SK-N-SH (cell line): ENCODE results near the gene MTRF1. TPM values are rescaled to one million over a fixed set of nuclear protein-coding genes. Genes with fewer than 3 reads are reported as not detected.

Experiments used
- CTCF ChIA-PET: fragments of 300-600, 350-600 bp; formaldehyde crosslinking; extraction: SDS; loops from one replicate; lab custom pipeline; 2021; lab: Yijun Ruan, JAX
- POLR2A ChIA-PET: fragments of 350-600 bp; sonication (Branson Sonifier 250); formaldehyde crosslinking; extraction: SDS; loops from one replicate; lab custom pipeline; 2020; ENCODE audit warnings: antibody characterized with exemption, inconsistent platforms; lab: Yijun Ruan, JAX
- DNase-seq: peaks from one replicate; pipeline ENCODE4 v3.0.0; 2012
- H2AFZ ChIP-seq: fragments of 200-600 bp; sonication (generic); 2 replicates; pipeline ENCODE4 v1.8.1; 2016; ENCODE audit warnings: antibody characterized with exemption, mild to moderate bottlenecking, low read depth
- H3F3A ChIP-seq: fragments of 200-600 bp; sonication (generic); replicated peaks from 2 replicates; pipeline ENCODE3; 2016; ENCODE audit warnings: antibody characterized with exemption, mild to moderate bottlenecking; ENCODE audit not compliant: insufficient read depth
- H3K27ac ChIP-seq, 2 experiments: fragments of 200-500 bp in 1 of 2; fragments of 200-600 bp in 1 of 2; sonication (Bioruptor generic) in 1 of 2; sonication (generic), shearing (Covaris generic) in 1 of 2; 2 replicates each; pipeline versions ENCODE4 v1.5.1 to v1.6.1; 2014 to 2016; ENCODE audit warnings: low read depth in 2 of 2, inconsistent platforms in 1 of 2, low read length in 1 of 2, mild to moderate bottlenecking in 1 of 2, mixed read lengths in 1 of 2
- H3K27me3 ChIP-seq: fragments of 200-600 bp; sonication (generic), shearing (Covaris generic); 2 replicates; pipeline ENCODE4 v1.6.1; 2016; ENCODE audit warnings: mixed run types; ENCODE audit not compliant: insufficient read depth
- H3K36me3 ChIP-seq, 2 experiments: fragments of 200-500 bp in 1 of 2; fragments of 200-600 bp in 1 of 2; sonication (Bioruptor generic) in 1 of 2; sonication (generic) in 1 of 2; replicated peaks in 1 of 2; 2 replicates each; pipeline versions ENCODE3 to v1.5.1; 2014 to 2016; ENCODE audit warnings: low read length in 1 of 2, mild to moderate bottlenecking in 1 of 2; ENCODE audit not compliant: insufficient read depth in 2 of 2, control insufficient read depth in 1 of 2
- H3K4me1 ChIP-seq, 2 experiments: fragments of 200-500 bp in 1 of 2; fragments of 200-600 bp in 1 of 2; sonication (Bioruptor generic) in 1 of 2; sonication (generic), shearing (Covaris generic) in 1 of 2; 2 replicates each; pipeline versions ENCODE4 v1.5.1 to v1.6.1; 2014 to 2016; ENCODE audit warnings: low read depth in 1 of 2, low read length in 1 of 2, mixed run types in 1 of 2; ENCODE audit not compliant: insufficient read depth in 2 of 2, control insufficient read depth in 1 of 2
- H3K4me2 ChIP-seq: fragments of 200-600 bp; sonication (generic), shearing (Covaris generic); 2 replicates; pipeline ENCODE4 v1.6.1; 2017; ENCODE audit warnings: mixed run types
- H3K4me3 ChIP-seq, 2 experiments: fragments of 200-500 bp in 1 of 2; fragments of 200-600 bp in 1 of 2; sonication (Bioruptor generic) in 1 of 2; sonication (generic), shearing (Covaris generic) in 1 of 2; 2 replicates each; pipeline versions ENCODE4 v1.5.1 to v1.8.1; 2014 to 2016; ENCODE audit warnings: low read depth in 2 of 2, inconsistent platforms in 1 of 2, low read length in 1 of 2, mild to moderate bottlenecking in 1 of 2, mixed read lengths in 1 of 2, moderate library complexity in 1 of 2
- H3K79me2 ChIP-seq: fragments of 200-600 bp; sonication (generic); 2 replicates; pipeline ENCODE4 v1.8.1; 2017; ENCODE audit warnings: mild to moderate bottlenecking; ENCODE audit not compliant: insufficient read depth
- H3K9ac ChIP-seq: fragments of 200-600 bp; sonication (generic); 2 replicates; pipeline ENCODE4 v1.6.1; 2017; ENCODE audit warnings: mixed run types
- H3K9me2 ChIP-seq: fragments of 200-600 bp; sonication (generic); 2 replicates; pipeline ENCODE4 v1.6.1; 2017; ENCODE audit warnings: mixed run types
- H3K9me3 ChIP-seq: fragments of 200-600 bp; sonication (generic); 2 replicates; pipeline ENCODE4 v1.6.1; 2017; ENCODE audit warnings: mixed run types, mild to moderate bottlenecking, moderate library complexity
- H4K20me1 ChIP-seq: fragments of 200-600 bp; sonication (generic); 2 replicates; pipeline ENCODE4 v1.6.1; 2017; ENCODE audit warnings: mild to moderate bottlenecking, mixed run types; ENCODE audit not compliant: insufficient read depth
- EZH2phosphoT487 ChIP-seq: fragments of 200-600 bp; sonication (generic); IDR thresholded peaks from 2 replicates; pipeline ENCODE4 v1.6.1; 2017; ENCODE audit warnings: low read depth, mixed run types, mild to moderate bottlenecking, antibody characterized with exemption, moderate library complexity, borderline replicate concordance
- FOXJ3 ChIP-seq: sonication (generic); formaldehyde crosslinking; IDR thresholded peaks from 2 replicates; pipeline ENCODE4 v1.5.1; 2020; ENCODE audit warnings: mild to moderate bottlenecking, missing genetic modification reagents
- GATA2 ChIP-seq: sonication (generic); formaldehyde crosslinking; IDR thresholded peaks from 2 replicates; pipeline ENCODE4 v1.5.0; 2020; ENCODE audit warnings: mild to moderate bottlenecking, missing genetic modification reagents
- NRF1 ChIP-seq: IDR thresholded peaks from 2 replicates; pipeline ENCODE4 v1.6.1; 2012; ENCODE audit warnings: low read depth, mild to moderate bottlenecking, low read length
- RFX5 ChIP-seq: IDR thresholded peaks from 2 replicates; pipeline ENCODE4 v1.6.1; 2012; ENCODE audit warnings: mild to moderate bottlenecking, improper control_type of control experiment, low read length
- RXRA ChIP-seq: IDR thresholded peaks from 2 replicates; pipeline ENCODE4 v1.4.0; 2012; ENCODE audit warnings: low read depth, mild to moderate bottlenecking, borderline replicate concordance
- USF2 ChIP-seq: fragments of 150-350 bp; IDR thresholded peaks from 2 replicates; pipeline ENCODE4 v1.6.1; 2017; ENCODE audit warnings: antibody characterized with exemption, low read length, low read depth, borderline replicate concordance
- ZBTB33 ChIP-seq: IDR thresholded peaks from 2 replicates; pipeline ENCODE4 v1.4.0; 2012; ENCODE audit warnings: low read depth, borderline replicate concordance
- polyA plus RNA-seq, 3 experiments: library from polyadenylated mRNA; depleted of rRNA; stranded (reverse); fragments of >200 nt; gene quantifications; 2 replicates each; pipeline ENCODE4 v1.2.3, GENCODE V29; 2012

Gene MTRF1
- polyA plus RNA-seq, 1 of the 3 experiments (the other 2 are of a cell fraction): 9.2 TPM

GRCh38 chr13:41306271-41307145 lies 43.1 kb upstream of the MTRF1 start (continued):
- TF ChIP-seq ZBTB33 (no peak), GATA2 (CRISPR knock-in tag) (no peak), FOXJ3 (no peak)

GRCh38 chr13:41304551-41304950 lies 41.2 kb upstream of the MTRF1 start:
- Histone ChIP-seq H3K9ac (no peak overlapping the region), H2AFZ (no peak overlapping the region), H4K20me1 (no peaks in the 10 kb centered on the region), H3K79me2 (no peaks in the 10 kb centered on the region), H3K36me3 (no peaks in the 10 kb centered on the region), H3F3A (no peaks in the 10 kb centered on the region), H3K9me2 (no peaks in the 10 kb centered on the region), H3K4me3 (no peak overlapping the region), H3K27ac (no peak overlapping the region), H3K9me3 (no peaks in the 10 kb centered on the region), H3K4me1 (peaks cover 0 to 6% of the 10 kb centered on the region in 2 experiments; a peak in 1 of 4 replicates), H3K4me2 (no peak overlapping the region), H3K27me3 (no peaks in the 10 kb centered on the region)
- no peak for DNase-seq
- ChIA-PET CTCF (no interaction called here), POLR2A (no interaction called here)
- TF ChIP-seq NRF1: no peak
- TF ChIP-seq ZBTB33: no peak
- TF ChIP-seq RFX5: no peak
- no peak for TF ChIP-seq EZH2phosphoT487
- TF ChIP-seq USF2: no peak
- no peak for TF ChIP-seq RXRA
